Pons (tissue), 1 donor: Measurements from ENCODE around the gene ZNF570.

ENCODE experiments used
- DNase-seq: peaks from one replicate; pipeline ENCODE4 v3.0.0-alpha.2; 2016; ENCODE audit warnings: low spot score

The ZNF570 gene

GRCh38 chr19:37468961-37469777, at the start of gene ZNF570:
Gene ZNF570, plus strand, starts transcription at chr19:37469356. Its CDS starts 999 bp downstream, at chr19:37470355.
- peak; percentile 83 for DNase-seq

DNA sequence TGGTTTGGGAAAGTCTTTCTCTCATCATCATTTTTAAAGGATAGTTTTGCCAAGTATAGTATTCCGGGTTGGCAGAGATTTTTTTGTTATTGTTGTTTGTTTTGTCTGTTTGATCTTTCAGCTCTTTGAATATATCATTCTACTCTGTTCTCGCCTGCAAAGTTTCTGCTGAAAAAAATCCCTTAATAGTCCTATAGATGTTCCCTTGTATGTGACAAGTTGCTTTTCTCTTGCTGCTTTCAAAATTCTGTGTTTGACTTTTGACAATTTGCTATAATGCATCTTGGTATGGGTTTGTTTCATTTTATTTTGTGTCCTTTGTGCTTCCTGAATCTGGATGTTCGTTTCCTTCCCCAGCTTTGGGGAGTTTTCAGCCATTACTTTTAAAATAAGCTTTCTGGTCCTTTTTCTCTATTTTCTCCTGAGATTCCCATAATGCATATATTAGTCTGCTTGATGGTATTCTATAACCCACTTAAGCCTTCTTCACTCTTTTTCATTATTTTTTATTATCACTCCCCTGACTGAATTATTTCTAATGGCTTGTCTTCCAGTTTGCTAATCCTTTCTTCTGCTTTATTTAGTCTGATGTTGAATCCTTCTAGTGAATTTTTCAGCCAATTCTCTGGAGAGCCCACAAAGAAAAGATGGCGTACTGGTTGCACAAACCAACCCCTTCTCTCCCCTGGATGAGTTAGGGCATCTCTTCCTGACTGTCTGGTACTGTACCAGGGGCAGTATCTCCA, 16.5 kb upstream of the ZNF570 start:
- no peak for DNase-seq

DNA sequence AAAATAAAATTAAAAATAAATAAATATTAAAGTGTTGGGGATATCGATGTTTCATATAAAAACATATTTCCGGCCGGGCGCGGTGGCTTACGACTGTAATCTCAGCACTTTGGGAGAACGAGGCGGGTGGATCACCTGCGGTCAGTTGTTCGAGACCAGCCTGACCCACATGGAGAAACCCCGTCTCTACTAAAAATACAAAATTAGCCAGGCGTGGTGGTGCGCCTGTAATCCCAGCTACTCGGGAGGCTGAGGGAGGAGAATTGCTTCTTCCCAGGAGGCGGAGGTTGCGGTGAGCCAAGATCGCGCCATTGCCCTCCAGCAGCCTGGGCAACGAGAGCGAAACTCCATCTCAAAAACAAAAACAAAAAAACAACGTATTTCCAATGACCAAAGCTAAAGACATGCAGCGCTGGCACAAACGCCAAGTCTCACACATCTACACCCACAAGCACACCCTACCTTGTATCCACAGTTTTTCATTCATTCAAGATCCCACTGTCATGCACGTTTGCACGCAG, 2.8 kb upstream of the ZNF570 start:
- DNase-seq = no peak

- peak; percentile 95 for DNase-seq
Observed at GRCh38 chr19:37466798-37467607, 2.2 kb upstream of the ZNF570 start, which contains the start of gene ZNF569. Gene ZNF569, minus strand, starts transcription at chr19:37467444. Its CDS starts 22,523 bp downstream, at chr19:37444921.

GRCh38 chr19:37467608-37468090, 1.5 kb upstream of the ZNF570 start:
- no peak for DNase-seq

DNA sequence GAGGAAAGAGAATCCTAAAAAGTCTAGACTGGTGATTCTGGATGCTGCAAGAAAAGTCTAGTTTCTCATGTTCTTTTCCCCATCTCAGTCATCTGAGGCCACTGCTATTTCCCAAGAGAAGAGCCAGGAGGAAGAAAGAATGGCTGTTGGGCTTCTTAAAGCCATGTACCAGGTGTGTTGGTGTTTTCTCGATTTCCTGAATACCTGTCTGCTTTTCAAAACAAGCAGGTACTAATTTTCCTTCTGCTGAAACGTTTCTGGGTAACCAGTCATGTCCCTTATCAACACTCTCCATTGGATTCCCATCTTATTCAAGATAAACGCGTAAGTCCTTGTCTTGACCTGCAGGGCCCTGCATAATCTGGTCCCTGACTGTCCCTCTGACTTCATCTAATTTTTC, 1.1 kb downstream of the ZNF570 start:
- DNase-seq = no peak

DNA sequence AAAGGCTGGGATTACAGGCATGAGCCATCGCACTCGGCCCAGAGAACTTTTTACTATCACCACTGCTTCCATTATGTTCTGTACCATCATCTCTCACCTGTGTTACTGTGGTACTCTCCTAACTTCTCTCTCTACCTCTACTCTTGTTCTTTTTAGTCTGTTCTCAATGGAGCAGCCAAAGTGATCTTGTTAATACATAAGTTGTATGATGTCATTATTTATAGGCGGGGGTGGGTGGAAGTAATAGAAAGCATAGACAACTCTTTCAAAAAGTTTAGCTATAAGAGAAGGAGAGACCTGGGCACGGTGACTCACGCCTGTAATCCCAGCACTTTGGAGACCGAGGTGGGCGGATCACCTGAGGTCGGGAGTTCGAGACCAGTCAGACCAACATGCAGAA, 3.0 kb downstream of the ZNF570 start:
- no peak for DNase-seq

GRCh38 chr19:37484406-37485168, 15.4 kb downstream of the ZNF570 start:
- DNase-seq = no peak

GRCh38 chr19:37492213-37492612, 23.1 kb downstream of the ZNF570 start:
- DNase-seq = no peak

DNA sequence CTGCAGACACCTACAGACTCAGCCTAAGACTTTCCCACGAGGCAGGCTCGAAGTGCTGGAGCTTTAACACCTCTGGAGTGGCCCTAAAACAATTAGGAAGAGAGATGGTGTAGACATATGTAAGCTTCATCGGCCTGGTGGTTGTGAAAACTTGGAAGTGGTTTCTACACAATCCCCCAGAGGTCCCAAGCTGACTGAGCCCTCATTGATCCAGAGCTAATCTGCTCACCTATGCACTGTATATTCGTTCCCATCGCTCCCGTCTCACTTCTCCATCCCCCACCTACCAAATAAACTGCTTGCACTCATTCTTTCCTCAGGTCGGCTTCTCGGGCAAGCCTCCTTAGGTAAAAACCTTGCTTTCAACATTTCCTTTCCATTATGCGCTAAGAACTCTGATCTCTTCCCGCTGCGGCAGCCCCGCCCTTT, 36.8 kb downstream of the ZNF570 start:
- DNase-seq = no peak

DNA sequence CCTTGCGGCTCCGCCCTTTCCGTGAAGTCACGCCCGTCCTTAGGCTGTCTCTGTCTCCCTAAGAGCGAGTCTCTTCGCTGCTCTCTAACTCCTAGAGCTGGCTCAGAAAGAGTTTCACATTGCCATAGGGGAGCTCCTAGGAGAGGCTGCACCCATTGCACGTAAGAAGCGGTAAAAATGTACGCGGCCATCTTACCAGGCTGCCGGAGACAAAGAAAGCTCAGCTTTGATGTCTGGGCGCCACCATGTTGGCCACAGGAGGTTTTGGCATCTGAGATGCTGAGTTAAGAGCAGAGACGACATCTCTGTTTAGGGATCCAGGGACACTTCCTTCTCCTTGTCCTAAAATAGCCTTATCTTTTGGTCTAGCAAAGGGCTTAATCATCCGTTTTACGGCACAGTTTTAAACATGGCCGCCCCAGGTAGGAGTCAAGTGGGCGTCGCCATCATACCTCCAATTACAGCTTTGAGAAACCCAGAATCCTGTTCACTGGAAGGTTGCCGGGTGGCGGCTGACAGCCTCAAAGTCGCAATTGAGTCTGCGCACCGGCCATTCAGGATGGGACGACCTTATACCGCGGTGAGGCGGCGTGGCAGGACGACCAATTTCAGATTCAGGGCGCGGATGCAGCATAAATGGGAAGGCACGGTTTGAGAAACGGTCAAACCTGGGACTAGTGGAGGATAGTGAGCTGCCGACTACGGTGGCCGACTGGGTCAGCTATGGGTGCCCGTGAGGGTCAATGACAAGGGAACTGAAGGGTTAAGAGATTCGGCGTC, 37.4 kb downstream of the ZNF570 start, which contains the start of gene ZNF793:
TSS of gene ZNF793 (plus strand) at position 553 of the 780 bp plus-strand sequence. CDS start 16,501 bp downstream, outside the sequence.
- peak; percentile 87 for DNase-seq

DNA sequence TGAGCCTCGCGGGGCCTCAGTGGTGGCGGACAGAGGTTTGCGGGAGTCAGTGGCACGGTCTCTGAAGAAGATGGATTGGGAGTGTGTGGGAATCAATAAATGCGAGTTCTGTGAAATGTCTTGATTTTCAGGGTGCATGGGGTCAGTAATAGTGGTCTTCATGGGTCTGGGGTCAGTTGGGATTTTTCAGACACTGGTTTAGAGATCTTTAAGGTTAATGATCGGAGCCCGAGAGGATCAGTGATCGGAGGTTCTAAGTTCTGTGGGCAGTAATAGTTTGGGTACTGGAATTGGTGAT, 38.0 kb downstream of the ZNF570 start:
- peak; percentile 25 for DNase-seq

GRCh38 chr19:37511186-37511585, 42.0 kb downstream of the ZNF570 start:
- DNase-seq = no peak

GRCh38 chr19:37511821-37512220, 42.7 kb downstream of the ZNF570 start:
- DNase-seq = no peak

DNA sequence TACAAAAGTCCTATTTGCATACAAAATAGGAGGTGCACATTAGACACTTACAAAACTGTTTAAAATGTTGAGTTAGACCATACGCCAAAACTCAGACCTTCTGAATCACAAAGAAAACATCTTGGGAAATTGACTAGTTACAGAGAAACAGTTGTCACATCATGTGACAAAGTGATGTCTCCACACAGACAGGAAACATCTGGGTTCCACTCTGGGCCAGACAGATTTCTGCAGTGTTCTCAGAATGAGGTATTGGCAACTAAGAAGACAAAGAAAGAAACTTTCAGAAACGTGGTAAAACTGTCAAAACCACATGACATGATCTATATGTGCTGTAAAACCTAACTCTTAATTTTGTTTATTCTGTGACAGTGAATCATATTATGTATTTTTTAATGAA, 44.2 kb downstream of the ZNF570 start:
- DNase-seq = no peak

GRCh38 chr19:37519890-37520289, 50.7 kb downstream of the ZNF570 start:
- no peak for DNase-seq

DNA sequence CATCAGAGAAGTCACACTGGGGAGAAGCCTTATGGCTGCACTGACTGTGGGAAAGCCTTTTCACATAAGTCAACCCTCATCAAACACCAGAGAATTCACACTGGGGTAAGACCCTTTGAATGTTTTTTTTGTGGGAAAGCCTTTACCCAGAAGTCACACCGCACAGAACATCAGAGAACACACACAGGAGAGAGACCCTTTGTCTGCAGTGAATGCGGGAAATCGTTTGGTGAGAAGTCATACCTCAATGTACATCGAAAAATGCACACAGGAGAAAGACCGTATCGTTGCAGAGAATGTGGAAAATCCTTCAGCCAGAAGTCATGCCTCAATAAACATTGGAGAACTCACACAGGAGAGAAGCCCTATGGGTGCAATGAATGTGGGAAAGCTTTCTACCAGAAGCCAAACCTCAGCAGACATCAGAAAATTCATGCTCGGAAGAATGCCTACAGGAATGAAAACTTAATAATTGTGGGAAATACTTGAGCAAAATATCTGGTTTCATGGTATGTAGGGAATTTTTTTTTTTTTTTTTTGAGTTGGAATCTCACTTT, 68.3 kb downstream of the ZNF570 start:
- DNase-seq = no peak
